Epithelial cell of esophagus (primary cell): ENCODE measurements around the gene EXOC3L1.

Experiments used
- DNase-seq: peaks from one replicate; pipeline ENCODE4 v3.0.0; 2010; ENCODE audit warnings: low read depth
- H3K4me3 ChIP-seq: 2 replicates; pipeline ENCODE4 v1.5.1; 2011; ENCODE audit warnings: mild to moderate bottlenecking, low read length, control low read depth
- CTCF ChIP-seq: IDR thresholded peaks from 2 replicates; pipeline ENCODE4 v1.5.1; 2011; ENCODE audit warnings: low read depth, mild to moderate bottlenecking, low read length, control low read depth, inconsistent platforms; ENCODE audit not compliant: insufficient read depth; ENCODE audit errors: missing control alignments

Gene EXOC3L1

GRCh38 chr16:67235816-67236562 is 46.1 kb upstream of the EXOC3L1 start:
- DNase-seq = peak; percentile 53
- no peak overlapping the region for H3K4me3 ChIP-seq

GRCh38 chr16:67234180-67234597 is 44.3 kb upstream of the EXOC3L1 start:
- H3K4me3 ChIP-seq = no peak overlapping the region
- TF ChIP-seq CTCF = no peak
- DNase-seq = no peak

More at GRCh38 chr16:67235816-67236562, 46.1 kb upstream of the EXOC3L1 start:
- no peak for TF ChIP-seq CTCF

GRCh38 chr16:67233596-67233995 is 43.7 kb upstream of the EXOC3L1 start:
- DNase-seq = no peak
- no peak overlapping the region for H3K4me3 ChIP-seq
- no peak for TF ChIP-seq CTCF

- no peak for TF ChIP-seq CTCF
- DNase-seq = no peak
- no peak overlapping the region for H3K4me3 ChIP-seq
These were observed 41.1 kb upstream of the EXOC3L1 start for GRCh38 chr16:67230809-67231660.

- TF ChIP-seq CTCF = no peak
These were observed 40.2 kb upstream of the EXOC3L1 start for GRCh38 chr16:67229906-67230808.

GRCh38 chr16:67228905-67229304 is 39.0 kb upstream of the EXOC3L1 start:
- no peak overlapping the region for H3K4me3 ChIP-seq
- TF ChIP-seq CTCF = no peak
- no peak for DNase-seq

More at GRCh38 chr16:67229906-67230808, 40.2 kb upstream of the EXOC3L1 start:
- no peak overlapping the region for H3K4me3 ChIP-seq
- no peak for DNase-seq
